HepG2 (cell line): ENCODE measurements around the gene GBP3. TPM values are rescaled to one million over a fixed set of nuclear protein-coding genes. Genes with fewer than 3 reads are reported as not detected.

Experiments
- BHLHE40 ChIP-seq: IDR thresholded peaks from 2 replicates; pipeline ENCODE4 v1.6.1; 2011; ENCODE audit warnings: low read length, improper control_type of control experiment
- EP300 ChIP-seq, 3 experiments: sonication (generic) in 1 of 3; formaldehyde crosslinking in 1 of 3; IDR thresholded peaks; 2 replicates each; pipeline versions ENCODE4 v1.5.1 to v1.6.1; 2011 to 2020; ENCODE audit warnings: low read depth in 2 of 3, low read length in 2 of 3, borderline replicate concordance in 1 of 3, improper control_type of control experiment in 1 of 3, mild to moderate bottlenecking in 1 of 3, missing genetic modification reagents in 1 of 3, moderate library complexity in 1 of 3
- HOXA5 ChIP-seq: sonication (generic); formaldehyde crosslinking; IDR thresholded peaks from 2 replicates; pipeline ENCODE4 v1.4.0; 2020; ENCODE audit warnings: missing genetic modification reagents
- MLLT10 ChIP-seq: sonication (generic); formaldehyde crosslinking; IDR thresholded peaks from 2 replicates; pipeline ENCODE4 v1.4.0; 2020; ENCODE audit warnings: missing genetic modification reagents
- MYC ChIP-seq: sonication (generic); formaldehyde crosslinking; IDR thresholded peaks from 2 replicates; pipeline ENCODE4 v1.9.0; 2021; ENCODE audit warnings: missing genetic modification reagents, borderline replicate concordance
- NR0B2 ChIP-seq: sonication (generic); formaldehyde crosslinking; IDR thresholded peaks from 2 replicates; pipeline ENCODE4 v1.4.0; 2020; ENCODE audit warnings: mild to moderate bottlenecking, missing genetic modification reagents
- PITX1 ChIP-seq: sonication (generic); formaldehyde crosslinking; IDR thresholded peaks from 2 replicates; pipeline ENCODE4 v1.5.1; 2020; ENCODE audit warnings: mild to moderate bottlenecking, missing genetic modification reagents
- SATB2 ChIP-seq: sonication (generic); formaldehyde crosslinking; IDR thresholded peaks from 2 replicates; pipeline ENCODE4 v1.5.0; 2020; ENCODE audit warnings: missing genetic modification reagents
- SMC3 ChIP-seq: IDR thresholded peaks from 2 replicates; pipeline ENCODE4 v1.6.1; 2011; ENCODE audit warnings: low read length, improper control_type of control experiment
- TCF7 ChIP-seq: sonication (generic); IDR thresholded peaks from 2 replicates; pipeline ENCODE4 v1.6.1; 2016; ENCODE audit warnings: antibody characterized with exemption, low read depth
- ZBTB40 ChIP-seq, 2 experiments: fragments of 450-650 bp in 1 of 2; sonication (generic) in 1 of 2; formaldehyde crosslinking in 1 of 2; IDR thresholded peaks; 2 replicates each; pipeline versions ENCODE4 v1.6.1 to v1.8.0; 2016 to 2022; ENCODE audit warnings: antibody characterized with exemption in 1 of 2, mild to moderate bottlenecking in 1 of 2, missing genetic modification reagents in 1 of 2
- ZNF225 ChIP-seq: sonication (generic); formaldehyde crosslinking; IDR thresholded peaks from 2 replicates; pipeline ENCODE4 v1.4.0; 2020; ENCODE audit warnings: mild to moderate bottlenecking, missing genetic modification reagents
- ZNF510 ChIP-seq: sonication (generic); formaldehyde crosslinking; IDR thresholded peaks from 2 replicates; pipeline ENCODE4 v1.4.0; 2020; ENCODE audit warnings: low read depth, mild to moderate bottlenecking, missing genetic modification reagents
- ZNF550 ChIP-seq: sonication (generic); formaldehyde crosslinking; IDR thresholded peaks from 2 replicates; pipeline ENCODE4 v1.4.0; 2020; ENCODE audit warnings: mild to moderate bottlenecking, missing genetic modification reagents, borderline replicate concordance
- ZNF570 ChIP-seq: sonication (generic); formaldehyde crosslinking; IDR thresholded peaks from 2 replicates; pipeline ENCODE4 v1.4.0; 2020; ENCODE audit warnings: mild to moderate bottlenecking, missing genetic modification reagents, borderline replicate concordance
- ZSCAN21 ChIP-seq: sonication (generic); formaldehyde crosslinking; IDR thresholded peaks from 2 replicates; pipeline ENCODE4 v1.8.0; 2022; ENCODE audit warnings: mild to moderate bottlenecking, missing genetic modification reagents, moderate library complexity, borderline replicate concordance
- polyA plus RNA-seq, 8 experiments: library from polyadenylated mRNA; depleted of rRNA in 3 of 8; stranded (reverse) in 7 of 8; unstranded in 1 of 8; fragments of >200 nt; fragmentation: Illumina TruSeq in 4 of 8; extraction: Trizol in 4 of 8; gene quantifications; 2 replicates each; pipeline versions ENCODE4 v1.2.1 to v1.2.3, GENCODE V29; 2011 to 2016; ENCODE audit warnings: low read depth in 4 of 8, missing spikeins in 1 of 8, mixed read lengths in 1 of 8; ENCODE audit not compliant: insufficient read depth in 1 of 8
- total RNA-seq, 5 experiments: library from RNA; depleted of rRNA; stranded (reverse); fragments of >200 nt; fragmentation: Illumina TruSeq; extraction: Trizol; gene quantifications; 2 replicates each; pipeline ENCODE4 v1.2.3, GENCODE V29; 2016; ENCODE audit warnings: low read depth in 1 of 5
- TF ChIP-seq, protein P1 (sequence below): sonication (generic); formaldehyde crosslinking; IDR thresholded peaks from 2 replicates; pipeline ENCODE4 v1.4.0; 2020; ENCODE audit warnings: missing genetic modification reagents
- TF ChIP-seq, protein P2 (sequence below): IDR thresholded peaks from 2 replicates; pipeline ENCODE4 v1.6.1; 2016

Gene GBP3
- total and polyA plus RNA-seq, 2 of the 13 experiments (the other 11 are each of a cell fraction or from before 2014, with no cell fraction given) = 0.16 to 0.46 TPM

DNA sequence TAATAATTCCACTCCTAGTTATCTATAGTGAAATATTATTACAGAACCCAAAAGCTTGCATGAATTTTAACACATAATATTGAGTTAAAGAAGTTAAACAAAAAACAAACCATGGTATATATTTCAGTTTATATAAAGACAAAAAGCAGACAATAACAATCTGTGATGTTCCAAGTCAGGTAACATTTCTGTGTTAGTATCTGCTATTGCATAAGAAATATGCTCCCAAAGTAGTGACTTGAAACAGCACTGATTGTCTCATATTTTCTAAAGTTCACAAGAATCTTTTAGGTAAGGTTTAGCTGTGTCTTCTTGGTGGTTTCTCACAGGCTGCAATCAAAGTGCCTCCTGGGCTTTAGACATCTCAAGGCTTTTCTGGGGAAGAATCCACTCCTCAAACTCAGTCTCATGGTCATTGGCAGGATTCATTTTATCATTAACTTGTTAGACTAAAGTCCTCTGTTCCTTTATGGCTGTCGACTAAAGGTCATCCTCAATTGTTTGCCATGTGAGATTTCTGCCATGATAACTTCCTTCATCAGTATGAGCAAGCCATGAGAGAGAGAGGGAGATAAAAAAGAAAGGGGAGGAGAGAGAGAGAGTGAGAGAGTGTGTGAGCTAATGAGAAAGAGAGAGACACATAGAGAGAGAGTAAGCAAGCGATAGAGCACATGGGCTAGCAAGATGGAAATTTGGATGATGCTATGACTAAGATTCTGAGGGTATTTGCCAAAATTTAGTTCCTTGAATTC is 22.5 kb upstream of the GBP3 start (continued):
- TF ChIP-seq, protein P1, sequence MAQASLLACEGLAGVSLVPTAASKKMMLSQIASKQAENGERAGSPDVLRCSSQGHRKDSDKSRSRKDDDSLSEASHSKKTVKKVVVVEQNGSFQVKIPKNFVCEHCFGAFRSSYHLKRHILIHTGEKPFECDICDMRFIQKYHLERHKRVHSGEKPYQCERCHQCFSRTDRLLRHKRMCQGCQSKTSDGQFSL = no peak
- TF ChIP-seq PITX1 (CRISPR knock-in tag) = no peak
- no peak for TF ChIP-seq MLLT10
- TF ChIP-seq ZNF570 = no peak
- TF ChIP-seq ZSCAN21 (CRISPR knock-in tag) = no peak
- no peak for TF ChIP-seq ZNF550 (CRISPR knock-in tag)
- TF ChIP-seq TCF7 = peak; percentile 75
- TF ChIP-seq SATB2 (CRISPR knock-in tag) = 0 out of 2 replicates have a peak, but pooled peaks have one; percentile 66
- TF ChIP-seq ZNF225 (CRISPR knock-in tag) = no peak
- TF ChIP-seq MYC (CRISPR knock-in tag) = 0 out of 2 replicates have a peak, but pooled peaks have one; percentile 20
- no peak for TF ChIP-seq ZBTB40 (IDR thresholded peaks at IDR 0.05)
- TF ChIP-seq ZBTB40 (CRISPR knock-in tag; IDR thresholded peaks at IDR 0.05) = no peak; the same call in 1 of the 2 replicates
- peak; percentile 72 for TF ChIP-seq HOXA5 (CRISPR knock-in tag)
- peak; percentile 14 to 81; a peak in 2 of 4 replicates for TF ChIP-seq EP300 (IDR thresholded peaks at IDR 0.05; ENCODE audit: low read depth in 2 of 2, low read length in 2 of 2)
- peak; percentile 74 for TF ChIP-seq EP300 (CRISPR knock-in tag; IDR thresholded peaks at IDR 0.05; ENCODE audit: borderline replicate concordance)
- TF ChIP-seq NR0B2 (CRISPR knock-in tag) = no peak
- 0 out of 2 replicates have a peak, but pooled peaks have one; percentile 14 for TF ChIP-seq SMC3
- TF ChIP-seq BHLHE40 = no peak
- TF ChIP-seq, protein P2, sequence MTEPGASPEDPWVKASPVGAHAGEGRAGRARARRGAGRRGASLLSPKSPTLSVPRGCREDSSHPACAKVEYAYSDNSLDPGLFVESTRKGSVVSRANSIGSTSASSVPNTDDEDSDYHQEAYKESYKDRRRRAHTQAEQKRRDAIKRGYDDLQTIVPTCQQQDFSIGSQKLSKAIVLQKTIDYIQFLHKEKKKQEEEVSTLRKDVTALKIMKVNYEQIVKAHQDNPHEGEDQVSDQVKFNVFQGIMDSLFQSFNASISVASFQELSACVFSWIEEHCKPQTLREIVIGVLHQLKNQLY (CRISPR knock-in tag) = 0 out of 2 replicates have a peak, but pooled peaks have one; percentile 57
- no peak for TF ChIP-seq ZNF510 (CRISPR knock-in tag)
